ENCODE measurements around the gene CCDC91. TPM values are rescaled to one million over a fixed set of nuclear protein-coding genes. Genes with fewer than 3 reads are reported as not detected.

CCDC91 gene
- total RNA-seq, 1 experiment from 2014 or later = 26.8 TPM

DNA sequence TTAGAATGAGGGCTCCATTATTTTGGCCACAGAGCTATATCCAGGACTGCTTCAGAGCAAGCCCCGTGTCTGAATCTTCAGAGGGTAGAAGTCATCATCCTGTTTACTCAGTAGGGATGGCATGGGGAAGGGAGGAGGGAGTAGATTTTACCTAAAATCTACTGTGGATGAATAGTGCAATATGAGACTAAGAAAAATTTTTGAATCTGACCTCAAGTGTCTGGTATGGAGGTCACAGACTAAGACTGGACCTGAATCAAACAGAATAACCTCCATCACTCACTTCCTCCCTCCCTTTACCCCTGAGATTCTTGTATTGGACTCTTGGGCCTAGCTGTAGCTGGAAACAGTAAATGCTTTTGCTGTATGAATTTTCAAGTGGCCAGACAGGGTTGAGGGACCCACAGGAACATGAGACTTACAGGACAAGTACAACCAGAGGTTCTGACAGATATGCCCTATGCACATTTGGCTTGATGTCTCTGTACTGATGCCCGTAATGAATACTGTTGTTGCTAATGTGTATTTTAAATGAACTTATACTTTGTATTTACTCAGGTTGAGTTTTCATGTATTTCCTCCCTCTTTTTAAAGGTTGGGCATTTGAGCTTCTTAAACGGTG, 78.5 kb downstream of the CCDC91 start:
- H3K27me3 ChIP-seq (replicated peaks; ENCODE audit: insufficient read depth, low read depth, low read length, poor library complexity) = no peaks in the 10 kb centered on the region
- ChIA-PET CTCF (no interaction called here), POLR2A (ENCODE audit: low non-redundant PET) (no interaction called here)
- H3K36me3 ChIP-seq (ENCODE audit: insufficient read depth, low read length, poor library complexity, severe bottlenecking) = peaks cover 4% of the 10 kb centered on the region
- DNase-seq (ENCODE audit: low spot score) = no peak
- H3K4me3 ChIP-seq (ENCODE audit: low read depth, low read length, poor library complexity, severe bottlenecking) = no peak overlapping the region
- H3K27ac ChIP-seq (ENCODE audit: low read depth, low read length, poor library complexity, severe bottlenecking) = no peak overlapping the region
- TF ChIP-seq, protein P1, sequence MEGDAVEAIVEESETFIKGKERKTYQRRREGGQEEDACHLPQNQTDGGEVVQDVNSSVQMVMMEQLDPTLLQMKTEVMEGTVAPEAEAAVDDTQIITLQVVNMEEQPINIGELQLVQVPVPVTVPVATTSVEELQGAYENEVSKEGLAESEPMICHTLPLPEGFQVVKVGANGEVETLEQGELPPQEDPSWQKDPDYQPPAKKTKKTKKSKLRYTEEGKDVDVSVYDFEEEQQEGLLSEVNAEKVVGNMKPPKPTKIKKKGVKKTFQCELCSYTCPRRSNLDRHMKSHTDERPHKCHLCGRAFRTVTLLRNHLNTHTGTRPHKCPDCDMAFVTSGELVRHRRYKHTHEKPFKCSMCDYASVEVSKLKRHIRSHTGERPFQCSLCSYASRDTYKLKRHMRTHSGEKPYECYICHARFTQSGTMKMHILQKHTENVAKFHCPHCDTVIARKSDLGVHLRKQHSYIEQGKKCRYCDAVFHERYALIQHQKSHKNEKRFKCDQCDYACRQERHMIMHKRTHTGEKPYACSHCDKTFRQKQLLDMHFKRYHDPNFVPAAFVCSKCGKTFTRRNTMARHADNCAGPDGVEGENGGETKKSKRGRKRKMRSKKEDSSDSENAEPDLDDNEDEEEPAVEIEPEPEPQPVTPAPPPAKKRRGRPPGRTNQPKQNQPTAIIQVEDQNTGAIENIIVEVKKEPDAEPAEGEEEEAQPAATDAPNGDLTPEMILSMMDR (conservative IDR thresholded peaks at IDR 0.05; ENCODE audit: low read depth, low read length) = no peak
- TF ChIP-seq EZH2 (IDR thresholded peaks at IDR 0.05; ENCODE audit: borderline replicate concordance, low read depth, low read length, poor library complexity, severe bottlenecking) = no peak
- no peaks in the 10 kb centered on the region for H3K4me1 ChIP-seq (ENCODE audit: insufficient read depth, low read length, poor library complexity, severe bottlenecking)
- intact Hi-C loops (cut with micrococcal nuclease; ENCODE audit: unreplicated experiment) = no loop called here
- H3K9me3 ChIP-seq (ENCODE audit: low read depth, low read length, poor library complexity, severe bottlenecking) = peaks cover 16% of the 10 kb centered on the region
- no TSS peak for BruUV-seq (replicated peaks)

DNA sequence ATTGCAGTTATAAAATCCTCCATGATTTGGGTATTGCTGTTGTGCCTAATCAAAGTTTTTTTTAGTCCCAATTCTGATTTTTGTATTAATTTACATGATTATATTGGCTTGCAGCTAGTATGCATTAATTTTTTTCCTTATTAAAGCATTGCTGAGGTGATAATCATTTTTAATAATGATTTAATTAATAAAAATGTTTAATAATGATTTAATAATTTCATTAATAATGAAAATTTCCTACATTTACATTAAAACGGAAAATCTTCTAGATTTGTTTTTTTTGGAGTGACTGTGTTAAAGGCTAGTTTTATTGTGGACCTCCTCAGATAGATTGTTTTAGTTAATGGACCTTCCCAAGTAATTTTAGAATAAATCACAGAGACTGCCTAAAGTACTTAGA, 79.6 kb downstream of the CCDC91 start:
- Histone ChIP-seq H3K4me1 (ENCODE audit: insufficient read depth, low read length, poor library complexity, severe bottlenecking) (no peaks in the 10 kb centered on the region), H3K9me3 (ENCODE audit: low read depth, low read length, poor library complexity, severe bottlenecking) (peaks cover 16% of the 10 kb centered on the region), H3K36me3 (ENCODE audit: insufficient read depth, low read length, poor library complexity, severe bottlenecking) (peaks cover 4% of the 10 kb centered on the region), H3K27ac (ENCODE audit: low read depth, low read length, poor library complexity, severe bottlenecking) (no peak overlapping the region), H3K4me3 (ENCODE audit: low read depth, low read length, poor library complexity, severe bottlenecking) (no peak overlapping the region), H3K27me3 (replicated peaks; ENCODE audit: insufficient read depth, low read depth, low read length, poor library complexity) (no peaks in the 10 kb centered on the region)
- POLR2A ChIA-PET (ENCODE audit: low non-redundant PET) = no interaction called here
- CTCF ChIA-PET = no interaction called here
- DNase-seq (ENCODE audit: low spot score) = no peak
- no TSS peak for BruUV-seq (replicated peaks)
- intact Hi-C loops (cut with micrococcal nuclease; ENCODE audit: unreplicated experiment) = no loop called here
- TF ChIP-seq, protein P1 (conservative IDR thresholded peaks at IDR 0.05; ENCODE audit: low read depth, low read length) = no peak
- no peak for TF ChIP-seq EZH2 (IDR thresholded peaks at IDR 0.05; ENCODE audit: borderline replicate concordance, low read depth, low read length, poor library complexity, severe bottlenecking)

DNA sequence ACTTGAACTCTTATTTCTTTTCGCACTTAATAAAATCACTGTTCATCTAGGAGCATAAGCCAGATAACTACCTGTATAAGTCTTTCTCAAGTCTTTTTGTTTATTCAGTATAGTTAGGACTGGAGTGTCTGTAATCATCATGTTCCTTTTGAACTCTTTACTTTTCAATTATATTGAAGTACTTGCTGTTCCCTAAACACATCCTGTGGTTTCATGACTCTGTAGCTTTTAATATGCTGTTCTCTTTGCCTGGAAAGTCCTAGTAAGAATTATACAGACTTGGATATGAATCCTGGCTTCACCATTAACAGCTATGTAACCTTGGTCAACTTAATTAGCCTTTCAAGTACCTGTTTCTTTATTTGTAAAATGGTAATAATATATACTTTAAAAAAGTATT, 88.2 kb downstream of the CCDC91 start:
- ChIA-PET POLR2A (ENCODE audit: low non-redundant PET) (no interaction called here), CTCF (no interaction called here)
- TF ChIP-seq, protein P1 (conservative IDR thresholded peaks at IDR 0.05; ENCODE audit: low read depth, low read length) = no peak
- no peak for TF ChIP-seq EZH2 (IDR thresholded peaks at IDR 0.05; ENCODE audit: borderline replicate concordance, low read depth, low read length, poor library complexity, severe bottlenecking)
- Histone ChIP-seq H3K9me3 (ENCODE audit: low read depth, low read length, poor library complexity, severe bottlenecking) (no peaks in the 10 kb centered on the region), H3K4me3 (ENCODE audit: low read depth, low read length, poor library complexity, severe bottlenecking) (no peak overlapping the region), H3K36me3 (ENCODE audit: insufficient read depth, low read length, poor library complexity, severe bottlenecking) (no peaks in the 10 kb centered on the region), H3K4me1 (ENCODE audit: insufficient read depth, low read length, poor library complexity, severe bottlenecking) (no peaks in the 10 kb centered on the region), H3K27ac (ENCODE audit: low read depth, low read length, poor library complexity, severe bottlenecking) (no peak overlapping the region), H3K27me3 (replicated peaks; ENCODE audit: insufficient read depth, low read depth, low read length, poor library complexity) (no peaks in the 10 kb centered on the region)
- no peak for DNase-seq (ENCODE audit: low spot score)
- no TSS peak for BruUV-seq (replicated peaks)
- intact Hi-C loops (cut with micrococcal nuclease; ENCODE audit: unreplicated experiment) = no loop called here

Data from A673 (cell line).